Body of pancreas (tissue), 4 donors: ENCODE measurements around the gene SMPDL3B.

Experiments
- POLR2A ChIP-seq, 3 donors: fragments of 450-650 bp; IDR thresholded peaks; one replicate each; pipeline ENCODE4 v1.6.1; 2016; ENCODE audit warnings: antibody characterized with exemption in 3 of 3, mild to moderate bottlenecking in 2 of 3
- TF ChIP-seq, protein P1 (sequence below), 7 experiments: fragments of 450-650 bp in 4 of 7; fragments of 200-600 bp in 3 of 7; sonication (generic) in 3 of 7; IDR thresholded peaks; one replicate each; pipeline ENCODE4 v1.5.1; 2016 to 2019; ENCODE audit warnings: antibody characterized with exemption in 7 of 7

DNA sequence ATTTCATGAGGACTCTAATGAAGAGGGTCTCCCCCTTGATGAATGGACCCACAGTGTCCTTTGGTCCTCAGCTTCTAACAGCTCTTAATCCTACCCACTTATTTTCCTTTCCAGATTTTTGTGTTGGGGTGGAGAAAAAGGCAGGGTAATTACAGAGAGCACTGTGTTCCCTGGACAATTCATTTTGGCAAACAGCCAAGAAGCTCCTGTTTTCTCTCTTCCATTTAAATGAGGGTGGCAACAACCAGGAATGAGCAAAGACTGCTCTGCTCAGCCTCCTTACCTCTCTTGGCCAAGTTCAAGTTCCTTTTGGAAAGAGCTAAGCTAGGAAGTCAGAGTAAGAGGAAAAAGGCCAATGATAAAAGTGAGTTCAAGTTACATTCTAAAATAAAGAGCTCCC, 36.9 kb downstream of the SMPDL3B start:
- TF ChIP-seq POLR2A (IDR thresholded peaks at IDR 0.05) = no peak
- TF ChIP-seq, protein P1, sequence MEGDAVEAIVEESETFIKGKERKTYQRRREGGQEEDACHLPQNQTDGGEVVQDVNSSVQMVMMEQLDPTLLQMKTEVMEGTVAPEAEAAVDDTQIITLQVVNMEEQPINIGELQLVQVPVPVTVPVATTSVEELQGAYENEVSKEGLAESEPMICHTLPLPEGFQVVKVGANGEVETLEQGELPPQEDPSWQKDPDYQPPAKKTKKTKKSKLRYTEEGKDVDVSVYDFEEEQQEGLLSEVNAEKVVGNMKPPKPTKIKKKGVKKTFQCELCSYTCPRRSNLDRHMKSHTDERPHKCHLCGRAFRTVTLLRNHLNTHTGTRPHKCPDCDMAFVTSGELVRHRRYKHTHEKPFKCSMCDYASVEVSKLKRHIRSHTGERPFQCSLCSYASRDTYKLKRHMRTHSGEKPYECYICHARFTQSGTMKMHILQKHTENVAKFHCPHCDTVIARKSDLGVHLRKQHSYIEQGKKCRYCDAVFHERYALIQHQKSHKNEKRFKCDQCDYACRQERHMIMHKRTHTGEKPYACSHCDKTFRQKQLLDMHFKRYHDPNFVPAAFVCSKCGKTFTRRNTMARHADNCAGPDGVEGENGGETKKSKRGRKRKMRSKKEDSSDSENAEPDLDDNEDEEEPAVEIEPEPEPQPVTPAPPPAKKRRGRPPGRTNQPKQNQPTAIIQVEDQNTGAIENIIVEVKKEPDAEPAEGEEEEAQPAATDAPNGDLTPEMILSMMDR (IDR thresholded peaks at IDR 0.05) = no peak
